ENCODE measurements around the gene LRRC9. TPM values are rescaled to one million over a fixed set of nuclear protein-coding genes. Genes with fewer than 3 reads are reported as not detected.

LRRC9 gene
- total RNA-seq, 1 donor from 2014 or later: 0.19 TPM

GRCh38 chr14:60087668-60088067, 167.7 kb downstream of the LRRC9 start:
- no peak overlapping the region for H3K4me3 ChIP-seq
- no peaks in the 10 kb centered on the region for H3K36me3 ChIP-seq
- no peak for DNase-seq
- H3K4me1 ChIP-seq: peaks cover 12% of the 10 kb centered on the region
- no peaks in the 10 kb centered on the region for H3K27me3 ChIP-seq (ENCODE audit: low read depth)
- TF ChIP-seq, protein P1, sequence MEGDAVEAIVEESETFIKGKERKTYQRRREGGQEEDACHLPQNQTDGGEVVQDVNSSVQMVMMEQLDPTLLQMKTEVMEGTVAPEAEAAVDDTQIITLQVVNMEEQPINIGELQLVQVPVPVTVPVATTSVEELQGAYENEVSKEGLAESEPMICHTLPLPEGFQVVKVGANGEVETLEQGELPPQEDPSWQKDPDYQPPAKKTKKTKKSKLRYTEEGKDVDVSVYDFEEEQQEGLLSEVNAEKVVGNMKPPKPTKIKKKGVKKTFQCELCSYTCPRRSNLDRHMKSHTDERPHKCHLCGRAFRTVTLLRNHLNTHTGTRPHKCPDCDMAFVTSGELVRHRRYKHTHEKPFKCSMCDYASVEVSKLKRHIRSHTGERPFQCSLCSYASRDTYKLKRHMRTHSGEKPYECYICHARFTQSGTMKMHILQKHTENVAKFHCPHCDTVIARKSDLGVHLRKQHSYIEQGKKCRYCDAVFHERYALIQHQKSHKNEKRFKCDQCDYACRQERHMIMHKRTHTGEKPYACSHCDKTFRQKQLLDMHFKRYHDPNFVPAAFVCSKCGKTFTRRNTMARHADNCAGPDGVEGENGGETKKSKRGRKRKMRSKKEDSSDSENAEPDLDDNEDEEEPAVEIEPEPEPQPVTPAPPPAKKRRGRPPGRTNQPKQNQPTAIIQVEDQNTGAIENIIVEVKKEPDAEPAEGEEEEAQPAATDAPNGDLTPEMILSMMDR (IDR thresholded peaks at IDR 0.05; ENCODE audit: borderline replicate concordance): no peak
- intact Hi-C loops (cut with micrococcal nuclease): no loop called here
- no peaks in the 10 kb centered on the region for H3K9me3 ChIP-seq (replicated peaks)
- no peak overlapping the region for H3K27ac ChIP-seq (replicated peaks)

- Histone ChIP-seq H3K4me3 (no peak overlapping the region), H3K27ac (replicated peaks) (no peak overlapping the region), H3K27me3 (ENCODE audit: low read depth) (no peaks in the 10 kb centered on the region), H3K4me1 (peaks cover 27% of the 10 kb centered on the region), H3K36me3 (no peaks in the 10 kb centered on the region), H3K9me3 (replicated peaks) (no peaks in the 10 kb centered on the region)
- no peak for DNase-seq
- intact Hi-C loops (cut with micrococcal nuclease): no loop called here
- TF ChIP-seq, protein P1 (IDR thresholded peaks at IDR 0.05; ENCODE audit: borderline replicate concordance): no peak
Observed at GRCh38 chr14:60089221-60089620, 169.3 kb downstream of the LRRC9 start.

DNA sequence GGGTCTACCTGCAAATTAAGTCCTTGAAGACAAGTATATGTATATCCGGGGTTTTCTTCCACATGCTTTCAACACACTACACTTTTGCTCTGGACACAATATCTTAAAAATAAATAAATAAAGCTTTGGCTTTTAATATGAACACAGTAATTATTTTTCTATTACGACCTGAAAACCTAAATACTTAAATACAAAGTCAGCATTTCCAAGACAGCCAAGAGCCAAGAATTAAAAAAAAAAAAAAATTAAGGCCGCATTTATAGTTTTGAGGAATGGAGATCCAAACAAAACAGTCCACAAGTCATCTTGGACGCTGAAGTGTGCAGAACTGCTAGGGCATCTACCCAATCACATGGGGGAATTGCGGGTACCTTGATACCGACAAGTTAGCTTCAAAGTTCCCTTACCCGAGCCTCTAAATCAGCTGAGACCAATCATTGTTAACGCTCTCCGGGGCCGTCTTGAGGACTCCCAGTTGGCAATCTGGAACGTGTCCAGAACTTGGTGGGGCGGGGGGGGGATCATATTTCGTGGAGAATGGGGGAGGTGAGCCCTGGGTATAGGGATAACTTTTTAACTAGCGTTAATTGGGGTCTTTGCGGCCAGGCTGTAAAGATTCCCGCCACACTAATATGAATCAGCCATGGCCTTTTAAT, 171.0 kb downstream of the LRRC9 start:
- Histone ChIP-seq H3K4me1 (peaks cover 45% of the 10 kb centered on the region), H3K36me3 (no peaks in the 10 kb centered on the region), H3K27ac (replicated peaks) (peak overlapping the region; percentile 95), H3K9me3 (replicated peaks) (no peaks in the 10 kb centered on the region), H3K4me3 (peak overlapping the region; percentile 93), H3K27me3 (ENCODE audit: low read depth) (no peaks in the 10 kb centered on the region)
- DNase-seq: peak; percentile 33
- TF ChIP-seq, protein P1 (IDR thresholded peaks at IDR 0.05; ENCODE audit: borderline replicate concordance): no peak
- intact Hi-C loops (cut with micrococcal nuclease): no loop called here

- TF ChIP-seq, protein P1 (IDR thresholded peaks at IDR 0.05; ENCODE audit: borderline replicate concordance): no peak
- DNase-seq: peak; percentile 96
- intact Hi-C loops (cut with micrococcal nuclease): no loop called here
- Histone ChIP-seq H3K4me1 (peaks cover 53% of the 10 kb centered on the region), H3K9me3 (replicated peaks) (no peaks in the 10 kb centered on the region), H3K4me3 (peak within 1 kb of the TSS; percentile 93), H3K36me3 (no peaks in the 10 kb centered on the region), H3K27me3 (ENCODE audit: low read depth) (no peaks in the 10 kb centered on the region), H3K27ac (replicated peaks) (peak within 1 kb of the TSS; percentile 95)
Observed at GRCh38 chr14:60091550-60092525, 171.9 kb downstream of the LRRC9 start, which contains the start of gene PCNX4. TSS of gene PCNX4 (plus strand) at chr14:60091923. CDS start at chr14:60107639, 15,716 bp downstream.

DNA sequence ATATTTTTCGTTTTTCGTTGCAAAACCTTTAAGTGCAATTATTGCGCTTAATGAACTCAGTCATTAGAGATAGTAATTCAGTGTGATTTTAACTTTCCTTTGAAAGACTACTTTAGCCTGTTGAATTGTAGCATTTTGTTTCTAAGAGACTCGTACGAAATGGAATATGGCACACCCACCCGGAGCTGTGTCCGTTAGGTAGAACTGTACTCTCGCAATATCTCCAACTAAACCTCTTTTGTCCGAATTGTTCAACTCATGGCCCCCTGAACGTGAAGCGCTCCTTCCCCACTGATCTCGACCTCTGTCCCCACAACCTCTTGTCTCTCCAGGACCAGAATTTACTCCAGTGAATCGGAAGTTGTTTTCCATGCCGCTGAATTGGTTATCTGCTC, 172.6 kb downstream of the LRRC9 start:
- no peaks in the 10 kb centered on the region for H3K27me3 ChIP-seq (ENCODE audit: low read depth)
- intact Hi-C loops (cut with micrococcal nuclease): no loop called here
- TF ChIP-seq, protein P1 (IDR thresholded peaks at IDR 0.05; ENCODE audit: borderline replicate concordance): no peak
- peaks cover 60% of the 10 kb centered on the region for H3K4me1 ChIP-seq
- peak overlapping the region; percentile 95 for H3K27ac ChIP-seq (replicated peaks)
- no peaks in the 10 kb centered on the region for H3K9me3 ChIP-seq (replicated peaks)
- no peaks in the 10 kb centered on the region for H3K36me3 ChIP-seq
- no peak for DNase-seq
- H3K4me3 ChIP-seq: peak overlapping the region; percentile 93
